NCI-H446 treated with DMSO at 0.1 percent for 48 hours (cell line): ENCODE data around the gene SDK2.

Experiments used
- DNase-seq: peaks from one replicate; lab custom pipeline; 2025; lab: John Stamatoyannopoulos, UW

The SDK2 gene, protein sequence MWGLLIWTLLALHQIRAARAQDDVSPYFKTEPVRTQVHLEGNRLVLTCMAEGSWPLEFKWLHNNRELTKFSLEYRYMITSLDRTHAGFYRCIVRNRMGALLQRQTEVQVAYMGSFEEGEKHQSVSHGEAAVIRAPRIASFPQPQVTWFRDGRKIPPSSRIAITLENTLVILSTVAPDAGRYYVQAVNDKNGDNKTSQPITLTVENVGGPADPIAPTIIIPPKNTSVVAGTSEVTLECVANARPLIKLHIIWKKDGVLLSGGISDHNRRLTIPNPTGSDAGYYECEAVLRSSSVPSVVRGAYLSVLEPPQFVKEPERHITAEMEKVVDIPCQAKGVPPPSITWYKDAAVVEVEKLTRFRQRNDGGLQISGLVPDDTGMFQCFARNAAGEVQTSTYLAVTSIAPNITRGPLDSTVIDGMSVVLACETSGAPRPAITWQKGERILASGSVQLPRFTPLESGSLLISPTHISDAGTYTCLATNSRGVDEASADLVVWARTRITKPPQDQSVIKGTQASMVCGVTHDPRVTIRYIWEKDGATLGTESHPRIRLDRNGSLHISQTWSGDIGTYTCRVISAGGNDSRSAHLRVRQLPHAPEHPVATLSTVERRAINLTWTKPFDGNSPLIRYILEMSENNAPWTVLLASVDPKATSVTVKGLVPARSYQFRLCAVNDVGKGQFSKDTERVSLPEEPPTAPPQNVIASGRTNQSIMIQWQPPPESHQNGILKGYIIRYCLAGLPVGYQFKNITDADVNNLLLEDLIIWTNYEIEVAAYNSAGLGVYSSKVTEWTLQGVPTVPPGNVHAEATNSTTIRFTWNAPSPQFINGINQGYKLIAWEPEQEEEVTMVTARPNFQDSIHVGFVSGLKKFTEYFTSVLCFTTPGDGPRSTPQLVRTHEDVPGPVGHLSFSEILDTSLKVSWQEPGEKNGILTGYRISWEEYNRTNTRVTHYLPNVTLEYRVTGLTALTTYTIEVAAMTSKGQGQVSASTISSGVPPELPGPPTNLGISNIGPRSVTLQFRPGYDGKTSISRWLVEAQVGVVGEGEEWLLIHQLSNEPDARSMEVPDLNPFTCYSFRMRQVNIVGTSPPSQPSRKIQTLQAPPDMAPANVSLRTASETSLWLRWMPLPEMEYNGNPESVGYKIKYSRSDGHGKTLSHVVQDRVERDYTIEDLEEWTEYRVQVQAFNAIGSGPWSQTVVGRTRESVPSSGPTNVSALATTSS (N-terminal part only)

DNA sequence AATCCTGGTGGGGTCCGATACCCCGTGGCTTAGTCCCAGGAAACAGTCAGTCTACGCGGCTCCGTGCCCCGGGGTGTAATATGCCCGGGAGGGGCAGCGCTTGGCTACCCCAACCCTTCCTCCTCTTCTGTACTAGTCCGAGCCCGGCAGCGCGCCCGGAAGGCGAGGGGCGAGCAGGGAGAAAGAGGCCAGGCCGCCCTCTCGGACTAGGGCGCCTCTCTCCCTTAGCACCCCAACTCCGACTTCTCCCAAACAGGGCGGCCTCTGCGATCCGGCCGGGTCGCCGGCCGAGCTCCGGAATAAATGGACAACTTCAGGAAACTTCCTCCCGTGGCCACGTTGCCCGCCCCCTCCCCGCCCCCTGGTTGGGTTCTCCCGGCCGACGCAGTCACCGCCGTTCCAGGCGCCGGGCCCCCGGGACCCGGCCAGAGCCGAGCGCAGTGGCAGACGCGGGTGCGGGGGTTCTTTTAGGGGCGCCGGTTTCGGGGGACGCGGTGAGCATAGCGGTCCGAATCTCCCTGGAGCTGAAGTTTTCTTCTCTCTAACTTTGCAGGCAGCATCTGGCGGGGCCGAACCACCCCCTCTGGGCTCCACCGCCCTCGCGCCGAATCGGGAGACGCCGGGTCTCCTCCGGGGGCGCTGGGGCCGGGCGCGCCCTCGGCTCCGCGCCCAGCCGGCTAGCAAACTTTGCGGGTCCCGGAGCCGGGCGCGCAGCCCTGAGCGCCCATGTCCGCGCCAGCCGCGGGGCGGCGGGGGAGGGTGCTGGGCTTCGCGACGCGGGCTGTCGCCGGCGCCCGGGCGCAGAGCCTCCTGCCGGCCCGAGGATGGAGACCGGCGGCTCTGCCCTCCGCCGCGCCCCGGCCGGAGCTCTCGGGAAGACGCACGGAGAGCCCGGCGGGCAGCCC is at the start of gene SDK2:
SDK2 (minus strand) TSS at position 301 of the 905 bp plus-strand sequence. CDS start 357 bp downstream, outside the sequence.
- no peak for DNase-seq

DNA sequence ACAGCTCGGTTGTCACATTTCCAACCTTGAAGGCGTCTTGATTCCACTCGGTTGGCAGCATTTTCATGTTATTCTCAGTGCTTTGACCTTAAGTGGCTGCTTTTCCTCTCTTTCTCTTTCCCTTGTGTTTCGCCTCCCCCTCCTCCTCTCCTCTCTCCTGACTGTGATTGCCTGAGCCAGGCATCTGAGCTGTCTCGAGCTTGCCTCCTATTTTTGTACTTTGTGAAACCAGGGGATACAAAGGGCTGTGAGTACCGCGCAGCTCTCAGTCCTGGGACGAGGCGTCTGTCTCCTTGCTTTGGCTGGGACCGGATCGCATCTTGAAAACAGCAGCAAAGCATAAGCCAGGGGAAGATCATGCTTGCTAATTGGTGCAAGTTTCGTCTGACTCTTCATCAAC is 48.8 kb upstream of the SDK2 start:
- no peak for DNase-seq

DNA sequence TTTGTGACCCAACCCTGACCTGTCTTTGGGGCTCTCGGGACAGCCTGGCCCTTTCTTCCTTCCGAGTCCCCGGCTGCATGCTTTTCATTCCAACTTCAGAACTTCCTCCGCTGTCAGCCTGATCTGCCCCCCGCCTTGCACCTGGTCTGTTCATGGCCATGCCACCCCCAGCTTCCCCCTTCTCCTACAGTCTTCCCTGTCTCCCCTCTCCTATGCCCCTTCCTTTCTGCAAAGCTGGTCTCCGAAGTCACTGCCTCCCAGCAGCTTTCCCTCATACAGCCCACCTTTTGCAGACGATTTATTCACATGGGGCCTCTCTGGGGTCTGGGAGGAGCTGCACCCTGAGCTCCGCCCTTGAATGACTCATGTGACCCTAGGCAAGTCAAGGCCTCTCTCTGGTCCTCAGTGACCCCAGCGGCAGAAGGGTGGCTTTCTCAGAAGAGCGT is 47.1 kb upstream of the SDK2 start:
- DNase-seq: no peak

DNA sequence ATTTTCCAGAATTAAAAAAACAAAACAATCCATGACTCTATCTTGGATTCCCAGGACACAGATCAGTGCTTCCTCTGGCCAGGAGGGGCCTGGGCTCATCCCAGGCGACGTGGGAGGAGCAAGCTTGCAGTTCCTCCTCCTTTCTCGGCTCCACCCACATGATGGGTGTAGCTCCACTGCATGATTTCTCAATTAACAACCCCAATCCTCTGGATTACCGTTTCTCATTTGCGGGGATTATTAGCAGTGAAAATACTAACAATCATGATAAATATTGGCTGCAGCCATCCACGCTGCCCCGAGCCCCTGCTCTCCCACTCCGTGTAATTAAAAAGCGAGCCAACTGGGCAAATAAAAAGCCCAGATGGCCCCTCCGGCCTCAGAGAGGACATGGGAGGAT is 46.4 kb upstream of the SDK2 start:
- no peak for DNase-seq

DNA sequence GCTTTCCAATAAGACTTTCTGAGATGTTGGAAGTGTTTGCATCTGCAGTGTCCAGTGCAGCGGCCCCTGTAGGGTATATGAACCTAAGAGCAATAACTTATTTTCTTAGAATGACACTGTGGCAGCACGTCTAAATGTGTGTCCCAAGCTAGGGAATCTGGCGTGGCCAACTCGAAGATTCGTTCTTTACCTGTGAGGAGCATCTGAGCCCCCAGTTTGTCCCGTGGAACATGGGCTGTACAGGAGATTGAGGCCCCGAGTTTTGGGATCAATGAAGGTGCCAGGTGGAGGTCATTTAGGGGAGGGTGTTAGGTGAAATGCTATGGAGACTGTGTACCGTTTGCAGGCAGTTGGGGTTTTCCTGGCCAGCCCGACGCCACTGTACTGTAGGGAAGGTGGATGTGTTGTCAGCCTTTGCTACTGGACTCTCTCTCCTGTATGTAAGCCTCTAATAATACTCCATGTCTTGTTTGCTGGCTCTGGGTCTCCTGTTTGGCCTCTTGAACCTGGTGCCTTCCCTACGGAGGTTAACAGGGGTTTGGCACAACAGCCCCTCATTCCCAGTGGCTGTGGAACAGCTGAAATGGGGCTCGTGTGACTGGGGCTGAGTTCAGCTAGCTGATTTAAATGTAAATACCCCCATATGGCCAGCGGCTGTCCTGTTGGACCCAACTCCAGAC is 45.5 kb upstream of the SDK2 start:
- no peak for DNase-seq

DNA sequence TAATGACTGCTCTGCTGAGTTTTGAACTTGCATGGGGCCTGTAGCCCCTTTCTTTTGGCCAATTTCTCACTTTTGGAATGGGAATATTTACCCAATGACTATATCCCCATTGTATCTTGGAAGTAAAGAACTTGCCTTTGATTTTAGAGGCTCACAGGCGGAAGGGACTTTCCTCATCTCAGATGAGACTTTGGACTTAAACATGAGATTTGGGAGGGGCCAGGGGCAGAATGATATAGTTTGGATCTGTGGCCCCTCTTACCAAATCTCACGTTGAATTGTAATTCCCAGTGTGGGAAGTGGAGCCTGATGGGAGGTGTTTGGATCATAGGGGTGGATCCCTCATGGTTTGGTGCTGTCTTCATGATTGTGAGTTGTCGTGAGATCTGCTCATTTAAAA is 42.7 kb upstream of the SDK2 start:
- DNase-seq: no peak

DNA sequence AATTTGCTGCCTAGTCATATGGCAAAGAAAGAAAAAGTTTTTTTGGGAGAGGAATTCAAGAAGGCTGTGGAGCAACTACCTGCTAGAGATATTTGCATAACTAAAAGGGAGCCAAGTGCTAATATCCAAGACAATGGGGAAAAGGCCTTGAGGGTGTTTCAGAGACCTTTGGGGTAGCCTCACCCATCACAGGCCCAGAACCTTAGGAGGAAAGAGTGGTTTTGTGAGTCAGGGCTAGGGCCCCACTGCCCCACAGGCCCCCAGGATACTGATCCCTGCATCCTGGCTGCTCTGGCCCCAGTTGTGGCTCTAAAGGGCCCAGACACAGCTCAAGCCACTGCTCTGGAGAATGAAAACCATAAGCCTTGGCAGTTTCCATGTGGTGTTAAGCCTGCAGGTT is 41.9 kb upstream of the SDK2 start:
- DNase-seq: no peak

DNA sequence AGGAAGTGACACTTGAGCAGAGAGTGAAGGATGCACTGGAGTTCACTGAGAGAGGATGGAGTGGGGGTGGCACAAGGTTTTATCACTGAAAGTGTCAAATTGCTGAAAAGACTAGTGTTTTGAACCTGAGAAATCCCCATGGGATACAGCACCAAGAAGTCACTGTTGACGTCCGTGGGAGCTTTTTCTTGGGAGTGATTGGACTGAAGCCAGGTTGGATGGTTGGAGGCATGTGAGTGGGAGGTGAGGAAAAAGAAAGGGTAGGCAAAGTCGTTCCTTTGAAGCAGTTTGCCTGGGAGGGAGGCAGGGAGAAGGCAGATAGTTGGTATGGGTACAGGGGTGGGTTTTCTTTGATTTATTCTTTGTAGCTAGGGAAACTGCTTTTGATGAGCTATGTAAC is 39.9 kb upstream of the SDK2 start:
- no peak for DNase-seq

DNA sequence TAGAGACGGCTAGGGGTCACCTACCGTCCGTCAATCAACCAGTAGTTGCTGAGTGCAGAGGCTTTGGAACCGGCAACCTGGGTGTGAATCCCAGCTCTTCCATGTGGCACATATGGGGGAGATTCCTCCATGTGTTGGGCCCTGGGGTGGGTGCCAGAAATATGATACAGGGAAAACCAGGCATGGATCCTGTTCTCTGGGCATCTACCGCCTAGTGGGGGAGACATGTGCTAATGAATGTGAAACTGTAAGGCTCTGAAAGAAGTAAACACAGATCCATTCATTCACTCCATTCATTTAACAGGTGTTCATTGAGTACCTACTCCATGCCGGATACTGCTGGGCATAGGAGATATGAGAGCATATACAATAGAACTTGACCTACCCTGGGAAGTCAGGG is 39.5 kb upstream of the SDK2 start:
- DNase-seq: peak; percentile 12

DNA sequence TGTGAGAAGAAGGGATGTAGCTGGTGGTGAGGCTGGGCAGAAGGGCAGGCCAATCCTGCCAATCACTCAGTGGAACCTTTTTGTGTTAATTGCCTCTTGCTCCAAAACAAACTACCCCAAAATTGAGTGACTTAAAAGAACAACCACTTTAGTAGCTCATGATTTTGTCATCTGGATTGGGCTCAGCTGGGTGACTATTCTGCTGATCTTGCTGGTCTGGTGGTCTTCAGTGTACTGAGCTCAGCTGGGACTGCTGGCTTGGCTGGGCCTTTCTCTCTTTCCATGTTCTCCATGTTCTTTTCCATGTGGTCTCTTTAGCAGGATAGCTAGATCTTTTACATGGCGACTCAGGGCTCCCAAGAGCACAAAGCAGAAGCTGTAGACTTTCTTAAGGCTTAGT is 37.7 kb upstream of the SDK2 start:
- no peak for DNase-seq

DNA sequence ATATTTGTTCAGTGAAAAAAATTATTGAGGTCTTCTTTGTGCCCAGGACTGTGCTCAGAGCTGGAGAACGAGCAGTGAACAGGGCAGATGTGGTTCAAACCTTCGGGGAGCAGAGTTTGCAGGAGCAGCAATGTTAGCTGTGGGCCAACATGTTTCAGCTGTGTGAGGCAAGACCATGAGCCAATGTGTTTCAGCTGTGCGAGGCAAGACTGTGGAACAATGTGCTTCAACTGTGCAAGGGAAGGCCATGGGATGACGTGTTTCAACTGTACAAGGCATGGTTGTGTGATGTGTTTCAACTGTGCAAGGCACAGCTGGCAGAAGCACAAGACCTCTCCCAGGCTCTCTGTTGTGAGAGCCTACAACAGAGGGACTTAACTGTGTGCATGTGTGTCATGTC is 35.2 kb upstream of the SDK2 start:
- DNase-seq: no peak

DNA sequence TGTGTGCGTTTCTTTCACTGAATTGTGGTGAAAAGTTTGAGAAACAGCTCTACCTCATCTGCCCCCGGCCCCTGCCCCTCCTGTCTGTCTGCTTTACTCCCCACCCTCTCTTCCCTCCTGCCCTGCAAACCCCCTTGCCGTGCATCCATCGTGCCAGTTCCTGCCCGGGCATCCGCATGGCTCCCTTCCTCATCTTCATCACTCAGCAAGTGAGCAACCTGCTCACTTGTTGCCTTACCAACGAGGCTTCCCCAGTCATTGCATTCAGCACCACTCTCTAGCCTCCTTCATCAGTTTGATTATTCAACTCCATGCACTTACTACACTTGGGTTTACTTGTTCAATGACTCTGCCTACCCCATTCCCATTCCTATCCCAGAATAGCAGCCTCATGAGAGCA is 34.8 kb upstream of the SDK2 start:
- no peak for DNase-seq

DNA sequence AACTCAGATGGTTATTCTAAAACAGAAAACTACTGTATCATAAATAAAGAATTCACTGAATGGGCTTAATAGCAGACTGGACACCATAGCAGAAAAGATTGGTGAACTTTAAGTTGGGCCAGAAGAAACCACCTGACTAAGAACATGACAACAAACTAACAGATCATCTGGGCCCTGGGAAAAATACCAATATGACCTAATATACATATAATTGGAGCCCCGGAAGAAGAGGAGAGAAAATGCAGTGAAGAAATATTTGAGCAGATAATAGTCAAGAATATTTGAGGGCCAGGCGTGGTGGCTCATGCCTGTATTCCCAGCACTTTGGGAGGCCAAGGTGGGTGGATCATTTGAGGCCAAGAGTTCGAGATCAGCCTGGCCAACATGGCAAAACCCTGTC is 25.5 kb upstream of the SDK2 start:
- no peak for DNase-seq

DNA sequence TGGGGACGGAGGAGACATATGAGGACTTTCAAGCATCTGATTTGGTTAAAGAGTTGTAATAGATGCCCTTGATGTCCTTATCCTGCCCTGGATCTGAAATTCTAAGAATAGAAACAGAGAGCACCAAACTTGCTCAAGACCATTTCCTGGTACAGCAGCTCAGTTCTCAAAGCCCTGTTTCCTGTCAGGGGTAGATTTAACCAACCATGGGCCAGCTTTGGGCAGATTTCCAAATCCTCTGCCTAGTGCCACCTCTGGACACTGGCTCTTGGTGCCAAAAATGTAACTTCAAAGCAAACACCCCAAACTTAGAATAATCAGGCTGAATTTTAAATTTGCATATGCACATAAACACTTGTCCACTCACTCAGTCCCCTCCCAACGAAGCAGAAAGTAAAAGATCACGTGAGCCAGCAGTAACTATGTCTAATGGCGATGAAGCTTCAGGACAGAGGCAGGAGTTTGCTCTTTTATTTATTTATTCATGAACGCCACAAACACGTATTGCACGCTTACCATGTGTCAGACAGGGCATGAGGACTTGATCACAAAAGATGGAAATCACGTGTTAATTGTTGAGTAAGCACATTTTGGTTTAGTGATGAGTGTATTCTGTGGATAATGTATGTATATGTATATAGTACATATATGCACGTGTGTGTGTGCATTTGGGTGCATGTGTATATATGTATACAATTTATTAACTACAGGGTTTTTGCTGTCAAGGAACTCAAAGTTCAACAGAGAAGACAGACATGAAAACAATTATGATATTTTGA is 23.1 kb upstream of the SDK2 start:
- DNase-seq: no peak

DNA sequence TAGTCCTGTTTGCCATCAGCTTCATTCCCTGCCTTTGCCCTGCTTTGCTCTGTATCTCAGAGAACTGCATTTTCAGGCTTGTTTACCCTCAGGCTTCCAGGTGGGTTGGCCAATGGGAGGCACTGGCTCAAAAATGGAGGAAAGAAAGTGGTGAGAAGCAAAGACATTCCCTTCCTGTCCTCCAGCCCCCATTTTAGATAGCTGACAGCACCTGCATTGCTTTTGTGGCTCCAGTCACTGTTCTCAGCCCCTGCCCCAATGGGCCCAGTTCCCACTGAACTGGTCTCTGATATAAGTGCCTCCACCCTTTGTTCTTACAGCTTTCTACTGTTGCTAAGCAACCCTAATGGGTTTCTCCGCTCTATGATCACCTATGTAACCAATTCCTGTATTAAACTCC is 19.4 kb upstream of the SDK2 start:
- no peak for DNase-seq

DNA sequence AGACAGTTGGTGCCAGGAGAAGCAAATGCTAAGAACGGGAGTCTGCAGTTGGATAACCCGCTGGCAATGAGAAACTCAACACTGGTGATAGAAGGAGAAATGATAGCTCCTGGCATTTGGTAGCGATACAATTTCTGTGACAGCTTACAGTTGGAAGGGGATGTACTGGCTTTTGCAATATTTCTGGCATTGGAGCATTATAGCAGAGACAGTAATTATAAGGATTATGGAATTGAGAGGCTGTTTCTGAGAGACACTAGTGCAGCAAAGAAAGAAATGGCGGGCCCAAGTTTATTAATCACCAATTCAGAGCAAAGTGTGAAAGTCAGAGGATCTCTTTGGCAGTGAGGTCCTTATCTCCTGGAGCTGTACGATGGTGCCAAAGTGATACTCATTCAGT is 16.1 kb upstream of the SDK2 start:
- no peak for DNase-seq

DNA sequence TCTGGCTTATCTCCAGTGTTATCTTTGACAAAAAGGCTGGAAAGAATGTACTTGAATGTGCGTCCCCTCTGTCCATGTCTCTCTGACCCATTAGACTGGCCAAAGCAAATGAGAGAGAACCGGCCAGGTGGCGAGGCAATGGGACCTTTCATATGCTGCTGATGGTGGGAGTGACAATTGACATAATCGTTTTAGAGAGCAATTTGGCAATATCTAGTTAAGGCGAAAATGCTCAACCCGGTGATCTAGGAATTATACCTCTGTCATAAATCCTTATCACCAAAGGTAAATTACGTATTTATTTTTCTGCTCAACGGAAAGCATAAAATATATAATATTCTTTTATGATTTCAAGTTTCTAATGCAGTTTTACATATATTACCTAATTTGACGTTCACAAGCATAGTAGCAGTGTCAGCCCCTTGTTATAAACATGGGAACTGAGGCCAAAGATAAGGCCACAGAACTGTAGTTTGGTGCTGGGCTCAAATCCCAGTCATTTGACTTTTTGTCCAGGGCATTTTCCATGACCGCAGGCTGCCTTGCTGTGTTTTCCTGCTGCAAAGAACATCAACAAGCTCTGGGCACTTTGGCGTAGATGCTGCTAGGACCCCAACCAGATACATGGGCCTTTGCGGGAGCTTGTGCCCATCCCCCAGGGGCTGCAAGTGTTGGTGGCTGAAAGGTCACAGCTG is 14.7 kb upstream of the SDK2 start:
- DNase-seq: no peak

DNA sequence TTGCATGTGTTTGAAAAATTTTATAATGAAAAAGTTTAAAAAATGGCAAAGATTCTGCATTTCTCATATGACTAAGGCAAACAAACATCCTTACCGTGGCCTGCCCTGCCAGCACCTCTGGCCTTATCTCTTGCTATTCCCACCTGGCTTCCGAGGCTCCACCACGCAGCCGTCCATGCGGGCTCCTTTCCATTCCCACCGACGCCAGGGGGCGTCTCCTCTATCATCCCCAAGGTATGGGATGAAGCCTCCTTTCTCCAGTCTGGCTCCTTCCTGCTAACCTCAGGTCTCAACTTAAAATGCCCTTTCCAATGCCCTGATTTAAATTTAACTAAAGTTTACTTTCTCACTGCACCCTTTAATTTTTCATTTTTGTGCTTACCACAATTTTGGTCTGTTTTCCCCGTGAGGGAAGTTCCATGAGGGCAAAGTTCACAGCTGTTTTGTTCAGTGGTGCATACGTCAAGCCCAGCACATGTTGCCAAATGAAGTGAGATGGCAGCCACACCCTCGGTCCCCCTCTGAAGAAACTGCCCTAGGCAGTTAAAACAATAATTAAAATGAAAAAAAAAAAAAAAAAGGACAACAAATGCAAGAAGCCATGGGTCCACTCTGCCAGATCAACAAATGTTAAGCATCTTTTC is 13.3 kb upstream of the SDK2 start:
- no peak for DNase-seq

DNA sequence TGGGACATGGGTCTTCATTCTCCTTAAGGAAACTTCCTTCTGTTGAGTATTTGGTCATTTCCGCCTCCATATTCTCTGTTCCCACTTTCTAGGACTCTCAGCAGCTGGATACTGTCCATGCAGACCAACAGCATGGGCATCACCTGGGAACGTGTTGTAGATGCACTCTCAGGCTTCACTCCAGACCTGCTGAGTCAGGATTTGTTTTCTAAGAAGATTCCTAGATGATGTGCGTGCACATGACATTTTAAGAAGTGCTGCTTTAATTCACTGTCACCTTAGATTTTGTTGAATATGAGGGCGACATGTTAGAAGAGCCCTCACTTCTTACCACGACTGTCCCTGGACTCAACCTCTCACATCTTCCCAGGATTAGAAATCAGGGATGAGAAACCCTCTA is 10.0 kb upstream of the SDK2 start:
- DNase-seq: no peak
